NOMO-1 treated with DMSO at 0.1 percent for 48 hours (cell line): ENCODE measurements around the gene ZNF853.
A peak's percentile ranks its signal among the peaks of the same experiment; 100 is the strongest.

Experiments used
- DNase-seq: peaks from one replicate; lab custom pipeline; 2025; ENCODE audit not compliant: unreplicated experiment; lab: John Stamatoyannopoulos, UW

ZNF853 gene

GRCh38 chr7:6606866-6607583 is 8.4 kb upstream of the ZNF853 start:
- DNase-seq = no peak

GRCh38 chr7:6607651-6608051 is 7.8 kb upstream of the ZNF853 start:
- DNase-seq = no peak

GRCh38 chr7:6608081-6608480 is 7.3 kb upstream of the ZNF853 start:
- no peak for DNase-seq

- no peak for DNase-seq
Measured at GRCh38 chr7:6608794-6609193, 6.6 kb upstream of the ZNF853 start.

GRCh38 chr7:6612819-6613218 is 2.6 kb upstream of the ZNF853 start:
- no peak for DNase-seq

- DNase-seq = no peak
Measured at GRCh38 chr7:6613706-6614105, 1.7 kb upstream of the ZNF853 start.

- no peak for DNase-seq
Measured at GRCh38 chr7:6615723-6616555, 529 bp downstream of the ZNF853 start.

GRCh38 chr7:6616854-6617643 is 1.6 kb downstream of the ZNF853 start:
- no peak for DNase-seq

- no peak for DNase-seq
Measured at GRCh38 chr7:6618621-6619020, 3.2 kb downstream of the ZNF853 start.

GRCh38 chr7:6619961-6620360 is 4.6 kb downstream of the ZNF853 start:
- DNase-seq = no peak

GRCh38 chr7:6621195-6622133 is 6.1 kb downstream of the ZNF853 start:
- no peak for DNase-seq

- DNase-seq = no peak
Measured at GRCh38 chr7:6622134-6622710, 6.8 kb downstream of the ZNF853 start.

- no peak for DNase-seq
Measured at GRCh38 chr7:6623589-6624245, 8.3 kb downstream of the ZNF853 start.

GRCh38 chr7:6624246-6624611 is 8.8 kb downstream of the ZNF853 start:
- DNase-seq = no peak

GRCh38 chr7:6628045-6628444 is 12.6 kb downstream of the ZNF853 start:
- DNase-seq = no peak

- no peak for DNase-seq
Measured at GRCh38 chr7:6630007-6630849, 14.8 kb downstream of the ZNF853 start.

GRCh38 chr7:6631605-6632004 is 16.2 kb downstream of the ZNF853 start:
- no peak for DNase-seq

- no peak for DNase-seq
Measured at GRCh38 chr7:6634021-6634420, 18.6 kb downstream of the ZNF853 start.

GRCh38 chr7:6634971-6635370 is 19.6 kb downstream of the ZNF853 start:
- peak; percentile 9 for DNase-seq
